HCT116 (cell line): ENCODE measurements around the gene SKI. TPM values are rescaled to one million over a fixed set of nuclear protein-coding genes. Genes with fewer than 3 reads are reported as not detected.

ENCODE experiments used
- ATAC-seq: fragments of 200-7000 bp; cut with Tn5 transposase; 2 replicates; pipeline ENCODE4 v1.9.1; 2020; ENCODE audit warnings: mild to moderate bottlenecking, moderate library complexity
- BruUV-seq: library from RNA; stranded (reverse); fragments of 400-500 nt; replicated peaks from 2 replicates; lab custom pipeline; 2021; lab: Mats Ljungman, UMichigan
- CTCF ChIA-PET: fragments of 300-600 bp; sonication (Branson Sonifier 250); formaldehyde crosslinking; loops from one replicate; lab custom pipeline; 2021; ENCODE audit warnings: antibody characterized with exemption; lab: Charles Lee
- POLR2A ChIA-PET: fragments of 300-600, 350-600 bp; sonication (Branson Sonifier 250); formaldehyde crosslinking; loops from one replicate; lab custom pipeline; 2021; ENCODE audit warnings: antibody characterized with exemption; lab: Charles Lee
- RAD21 ChIA-PET, 2 experiments: fragments of 300-600 bp; sonication (Branson Sonifier 250); formaldehyde crosslinking; loops; one replicate each; lab custom pipeline; 2023; ENCODE audit warnings: low total read pairs in 2 of 2; ENCODE audit not compliant: uncharacterized antibody in 2 of 2, unreplicated experiment in 2 of 2, low non-redundant PET in 1 of 2; lab: Charles Lee
- DNase-seq: peaks from one replicate; pipeline ENCODE4 v3.0.0-alpha.2; 2010; ENCODE audit warnings: low read depth, low spot score
- H2AFZ ChIP-seq: fragments of 200-600 bp; shearing (Covaris generic), sonication (generic); 2 replicates; pipeline ENCODE4 v1.6.1; 2017; ENCODE audit warnings: low read depth, mixed run types, mixed read lengths, antibody characterized with exemption, low read length; ENCODE audit not compliant: poor library complexity, severe bottlenecking
- H3K27ac ChIP-seq: 2 replicates; pipeline ENCODE4 v1.5.1; 2012; ENCODE audit warnings: low read depth, low read length
- H3K27me3 ChIP-seq: fragments of 200-600 bp; sonication (generic); 2 replicates; pipeline ENCODE4 v1.6.1; 2016; ENCODE audit warnings: mixed run types, low read length, mixed read lengths; ENCODE audit not compliant: insufficient read depth
- H3K36me3 ChIP-seq, 2 experiments: fragments of 200-500 bp in 1 of 2; fragments of 200-600 bp in 1 of 2; sonication (Bioruptor generic) in 1 of 2; sonication (generic) in 1 of 2; 2 replicates each; pipeline versions ENCODE4 v1.5.1 to v1.6.1; 2014 to 2016; ENCODE audit warnings: low read length in 2 of 2, inconsistent platforms in 1 of 2, mixed read lengths in 1 of 2, mixed run types in 1 of 2; ENCODE audit not compliant: insufficient read depth in 2 of 2, control insufficient read depth in 1 of 2
- H3K4me1 ChIP-seq, 2 experiments: fragments of 200-600 bp in 1 of 2; sonication (generic) in 1 of 2; 2 replicates each; pipeline versions ENCODE4 v1.5.1 to v1.6.1; 2012 to 2017; ENCODE audit warnings: low read length in 2 of 2, inconsistent platforms in 1 of 2, mild to moderate bottlenecking in 1 of 2, mixed read lengths in 1 of 2, mixed run types in 1 of 2, moderate library complexity in 1 of 2; ENCODE audit not compliant: insufficient read depth in 2 of 2, control insufficient read depth in 1 of 2
- H3K4me2 ChIP-seq: fragments of 200-600 bp; sonication (generic); 2 replicates; pipeline ENCODE4 v1.6.1; 2017; ENCODE audit warnings: mixed run types, low read length, mixed read lengths
- H3K4me3 ChIP-seq, 2 experiments: fragments of 200-600 bp in 1 of 2; sonication (generic) in 1 of 2; replicated peaks in 1 of 2; 2 replicates each; pipeline ENCODE4 v1.5.1; 2011 to 2016; ENCODE audit warnings: low read length in 2 of 2, control low read depth in 1 of 2, low read depth in 1 of 2, mild to moderate bottlenecking in 1 of 2, mixed read lengths in 1 of 2, mixed run types in 1 of 2
- H3K79me2 ChIP-seq: fragments of 200-600 bp; sonication (generic); 2 replicates; pipeline ENCODE4 v1.6.1; 2017; ENCODE audit warnings: mild to moderate bottlenecking, mixed run types, low read length, moderate library complexity, mixed read lengths; ENCODE audit not compliant: insufficient read depth
- H3K9ac ChIP-seq: fragments of 200-600 bp; sonication (generic); 2 replicates; pipeline ENCODE4 v1.6.1; 2016; ENCODE audit warnings: low read length, mixed read lengths
- H3K9me2 ChIP-seq: fragments of 200-600 bp; sonication (generic), shearing (Covaris generic); 2 replicates; pipeline ENCODE4 v1.6.1; 2017; ENCODE audit warnings: mixed run types, mild to moderate bottlenecking, moderate library complexity; ENCODE audit not compliant: insufficient read depth
- H3K9me3 ChIP-seq, 2 experiments: fragments of 200-500 bp in 1 of 2; fragments of 200-600 bp in 1 of 2; sonication (Bioruptor generic) in 1 of 2; sonication (generic) in 1 of 2; 2 replicates each; pipeline ENCODE4 v1.6.1; 2014 to 2017; ENCODE audit warnings: low read length in 2 of 2, mixed read lengths in 2 of 2, inconsistent platforms in 1 of 2, low read depth in 1 of 2, mild to moderate bottlenecking in 1 of 2, mixed run types in 1 of 2, moderate library complexity in 1 of 2; ENCODE audit not compliant: control insufficient read depth in 1 of 2, insufficient read depth in 1 of 2
- H4K20me1 ChIP-seq: fragments of 200-600 bp; sonication (generic), shearing (Covaris generic); 2 replicates; pipeline ENCODE4 v1.6.1; 2017; ENCODE audit warnings: mixed run types, mild to moderate bottlenecking, moderate library complexity; ENCODE audit not compliant: insufficient read depth
- CBX3 ChIP-seq: IDR thresholded peaks from 2 replicates; pipeline ENCODE4 v1.6.1; 2012; ENCODE audit warnings: low read depth
- CEBPB ChIP-seq: IDR thresholded peaks from 2 replicates; pipeline ENCODE4 v1.6.1; 2012; ENCODE audit warnings: low read depth
- ELF1 ChIP-seq: IDR thresholded peaks from 2 replicates; pipeline ENCODE4 v1.6.1; 2012; ENCODE audit warnings: low read depth, borderline replicate concordance
- EZH2 ChIP-seq: fragments of 200-600 bp; sonication (generic); IDR thresholded peaks from 2 replicates; pipeline ENCODE4 v1.6.1; 2017; ENCODE audit warnings: antibody characterized with exemption, mixed run types
- EZH2phosphoT487 ChIP-seq: fragments of 200-600 bp; IDR thresholded peaks from 2 replicates; pipeline ENCODE4 v1.6.1; 2018; ENCODE audit warnings: antibody characterized with exemption, borderline replicate concordance
- FOSL1 ChIP-seq: IDR thresholded peaks from 2 replicates; pipeline ENCODE4 v1.6.1; 2012; ENCODE audit warnings: low read depth
- JUND ChIP-seq: IDR thresholded peaks from 2 replicates; pipeline ENCODE4 v1.6.1; 2012
- MAX ChIP-seq: IDR thresholded peaks from 2 replicates; pipeline ENCODE4 v1.6.1; 2012
- POLR2AphosphoS5 ChIP-seq: IDR thresholded peaks from 2 replicates; pipeline ENCODE4 v1.6.1; 2011; ENCODE audit warnings: mild to moderate bottlenecking, low read depth, low read length, moderate library complexity
- SIN3A ChIP-seq: IDR thresholded peaks from 2 replicates; pipeline ENCODE4 v1.6.1; 2012; ENCODE audit warnings: low read depth
- SP1 ChIP-seq: IDR thresholded peaks from 2 replicates; pipeline ENCODE4 v1.6.1; 2012; ENCODE audit warnings: low read depth
- SRF ChIP-seq: IDR thresholded peaks from 2 replicates; pipeline ENCODE4 v1.6.1; 2012; ENCODE audit warnings: low read depth
- TCF7L2 ChIP-seq: IDR thresholded peaks from 2 replicates; pipeline ENCODE4 v1.7.0; 2011; ENCODE audit warnings: borderline replicate concordance, inconsistent platforms; ENCODE audit not compliant: insufficient read depth, insufficient read length; ENCODE audit errors: extremely low read depth
- YY1 ChIP-seq: IDR thresholded peaks from 2 replicates; pipeline ENCODE4 v1.6.1; 2011; ENCODE audit warnings: low read length, low read depth, moderate library complexity, mild to moderate bottlenecking; ENCODE audit not compliant: insufficient replicate concordance; ENCODE audit errors: extremely low read depth
- ZFX ChIP-seq: fragments of 450-650 bp; IDR thresholded peaks from 2 replicates; pipeline ENCODE4 v1.6.1; 2017
- intact Hi-C: fragments of 100-400 bp; cut with micrococcal nuclease; formaldehyde crosslinking; loops from 2 replicates; pipeline ENCODE4 v1.10.0; 2022
- total RNA-seq: library from RNA; stranded (reverse); gene quantifications from one replicate; pipeline ENCODE4 v1.2.1, GENCODE V29; 2021; ENCODE audit not compliant: unreplicated experiment
- TF ChIP-seq, protein P1 (sequence below): IDR thresholded peaks from 2 replicates; pipeline ENCODE4 v1.6.1; 2011; ENCODE audit warnings: mild to moderate bottlenecking, low read length, moderate library complexity; ENCODE audit not compliant: insufficient replicate concordance; ENCODE audit errors: extremely low read depth
- TF ChIP-seq, protein P2 (sequence below), 3 experiments: fragments of 200-600 bp in 1 of 3; sonication (generic) in 1 of 3; IDR thresholded peaks in 2 of 3; conservative IDR thresholded peaks in 1 of 3; 2 replicates each; pipeline ENCODE4 v1.5.1; 2012 to 2017; ENCODE audit warnings: low read depth in 2 of 3, low read length in 2 of 3, antibody characterized with exemption in 1 of 3, borderline replicate concordance in 1 of 3, control low read depth in 1 of 3, mild to moderate bottlenecking in 1 of 3, mixed read lengths in 1 of 3, mixed run types in 1 of 3, moderate library complexity in 1 of 3; ENCODE audit not compliant: insufficient read depth in 1 of 3

SKI gene
- total RNA-seq, 1 experiment from 2014 or later, result 56.2 TPM

- ATAC-seq (no peak), DNase-seq (no peak)
- Histone ChIP-seq H3K4me3 (no peak overlapping the region), H3K4me1 (peaks cover 4% of the 10 kb centered on the region in 2 experiments; a peak in 2 of 4 replicates), H3K27ac (no peak overlapping the region), H3K36me3 (no peaks in the 10 kb centered on the region), H3K79me2 (no peaks in the 10 kb centered on the region), H3K4me2 (no peak overlapping the region), H3K27me3 (no peaks in the 10 kb centered on the region), H3K9ac (no peak overlapping the region), H2AFZ (no peak overlapping the region), H3K9me2 (no peaks in the 10 kb centered on the region), H4K20me1 (no peaks in the 10 kb centered on the region), H3K9me3 (no peaks in the 10 kb centered on the region)
- ChIA-PET CTCF (no interaction called here), POLR2A (no interaction called here), RAD21 (no interaction called here)
- BruUV-seq, result no TSS peak
- intact Hi-C loops, result no loop called here
- TF ChIP-seq EZH2, result no peak
- no peak for TF ChIP-seq JUND
- TF ChIP-seq EZH2phosphoT487, result no peak
- TF ChIP-seq ELF1, result no peak
- TF ChIP-seq SP1, result no peak
- no peak for TF ChIP-seq POLR2AphosphoS5
- TF ChIP-seq SIN3A, result no peak
- TF ChIP-seq FOSL1, result no peak
- TF ChIP-seq ZFX, result no peak
- no peak for TF ChIP-seq SRF
- no peak for TF ChIP-seq YY1
- TF ChIP-seq CEBPB, result no peak
- TF ChIP-seq, protein P1, sequence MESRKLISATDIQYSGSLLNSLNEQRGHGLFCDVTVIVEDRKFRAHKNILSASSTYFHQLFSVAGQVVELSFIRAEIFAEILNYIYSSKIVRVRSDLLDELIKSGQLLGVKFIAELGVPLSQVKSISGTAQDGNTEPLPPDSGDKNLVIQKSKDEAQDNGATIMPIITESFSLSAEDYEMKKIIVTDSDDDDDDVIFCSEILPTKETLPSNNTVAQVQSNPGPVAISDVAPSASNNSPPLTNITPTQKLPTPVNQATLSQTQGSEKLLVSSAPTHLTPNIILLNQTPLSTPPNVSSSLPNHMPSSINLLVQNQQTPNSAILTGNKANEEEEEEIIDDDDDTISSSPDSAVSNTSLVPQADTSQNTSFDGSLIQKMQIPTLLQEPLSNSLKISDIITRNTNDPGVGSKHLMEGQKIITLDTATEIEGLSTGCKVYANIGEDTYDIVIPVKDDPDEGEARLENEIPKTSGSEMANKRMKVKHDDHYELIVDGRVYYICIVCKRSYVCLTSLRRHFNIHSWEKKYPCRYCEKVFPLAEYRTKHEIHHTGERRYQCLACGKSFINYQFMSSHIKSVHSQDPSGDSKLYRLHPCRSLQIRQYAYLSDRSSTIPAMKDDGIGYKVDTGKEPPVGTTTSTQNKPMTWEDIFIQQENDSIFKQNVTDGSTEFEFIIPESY, result no peak
- TF ChIP-seq, protein P2, sequence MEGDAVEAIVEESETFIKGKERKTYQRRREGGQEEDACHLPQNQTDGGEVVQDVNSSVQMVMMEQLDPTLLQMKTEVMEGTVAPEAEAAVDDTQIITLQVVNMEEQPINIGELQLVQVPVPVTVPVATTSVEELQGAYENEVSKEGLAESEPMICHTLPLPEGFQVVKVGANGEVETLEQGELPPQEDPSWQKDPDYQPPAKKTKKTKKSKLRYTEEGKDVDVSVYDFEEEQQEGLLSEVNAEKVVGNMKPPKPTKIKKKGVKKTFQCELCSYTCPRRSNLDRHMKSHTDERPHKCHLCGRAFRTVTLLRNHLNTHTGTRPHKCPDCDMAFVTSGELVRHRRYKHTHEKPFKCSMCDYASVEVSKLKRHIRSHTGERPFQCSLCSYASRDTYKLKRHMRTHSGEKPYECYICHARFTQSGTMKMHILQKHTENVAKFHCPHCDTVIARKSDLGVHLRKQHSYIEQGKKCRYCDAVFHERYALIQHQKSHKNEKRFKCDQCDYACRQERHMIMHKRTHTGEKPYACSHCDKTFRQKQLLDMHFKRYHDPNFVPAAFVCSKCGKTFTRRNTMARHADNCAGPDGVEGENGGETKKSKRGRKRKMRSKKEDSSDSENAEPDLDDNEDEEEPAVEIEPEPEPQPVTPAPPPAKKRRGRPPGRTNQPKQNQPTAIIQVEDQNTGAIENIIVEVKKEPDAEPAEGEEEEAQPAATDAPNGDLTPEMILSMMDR (IDR thresholded peaks at IDR 0.05 in 2 of 3, conservative IDR thresholded peaks at IDR 0.05 in 1 of 3; ENCODE audit: borderline replicate concordance in 1 of 3, insufficient read depth in 1 of 3, low read depth in 2 of 3, low read length in 2 of 3), result no peak
- TF ChIP-seq TCF7L2, result no peak
- no peak for TF ChIP-seq MAX
- TF ChIP-seq CBX3, result no peak
Observed at GRCh38 chr1:2355373-2356261, 127.5 kb downstream of the SKI start.
